HepG2 (cell line): ENCODE results near the gene BANP. TPM values are rescaled to one million over a fixed set of nuclear protein-coding genes. Genes with fewer than 3 reads are reported as not detected.

Experiments
- XBP1 ChIP-seq: sonication (generic); formaldehyde crosslinking; IDR thresholded peaks from 2 replicates; pipeline ENCODE4 v1.5.0; 2020; ENCODE audit warnings: missing genetic modification reagents
- ZNF770 ChIP-seq: sonication (generic); formaldehyde crosslinking; IDR thresholded peaks from 2 replicates; pipeline ENCODE4 v1.5.0; 2020; ENCODE audit warnings: mild to moderate bottlenecking, missing genetic modification reagents
- polyA plus RNA-seq, 8 experiments: library from polyadenylated mRNA; depleted of rRNA in 3 of 8; stranded (reverse) in 7 of 8; unstranded in 1 of 8; fragments of >200 nt; fragmentation: Illumina TruSeq in 4 of 8; extraction: Trizol in 4 of 8; gene quantifications; 2 replicates each; pipeline versions ENCODE4 v1.2.1 to v1.2.3, GENCODE V29; 2011 to 2016; ENCODE audit warnings: low read depth in 4 of 8, missing spikeins in 1 of 8, mixed read lengths in 1 of 8; ENCODE audit not compliant: insufficient read depth in 1 of 8
- total RNA-seq, 5 experiments: library from RNA; depleted of rRNA; stranded (reverse); fragments of >200 nt; fragmentation: Illumina TruSeq; extraction: Trizol; gene quantifications; 2 replicates each; pipeline ENCODE4 v1.2.3, GENCODE V29; 2016; ENCODE audit warnings: low read depth in 1 of 5
- TF ChIP-seq, protein P1 (sequence below): sonication (generic); formaldehyde crosslinking; IDR thresholded peaks from 2 replicates; pipeline ENCODE4 v1.5.1; 2020; ENCODE audit warnings: mild to moderate bottlenecking, missing genetic modification reagents, borderline replicate concordance

Gene BANP
- total and polyA plus RNA-seq, 2 of the 13 experiments (the other 11 are each of a cell fraction or from before 2014, with no cell fraction given): 20.2 to 23.8 TPM

DNA sequence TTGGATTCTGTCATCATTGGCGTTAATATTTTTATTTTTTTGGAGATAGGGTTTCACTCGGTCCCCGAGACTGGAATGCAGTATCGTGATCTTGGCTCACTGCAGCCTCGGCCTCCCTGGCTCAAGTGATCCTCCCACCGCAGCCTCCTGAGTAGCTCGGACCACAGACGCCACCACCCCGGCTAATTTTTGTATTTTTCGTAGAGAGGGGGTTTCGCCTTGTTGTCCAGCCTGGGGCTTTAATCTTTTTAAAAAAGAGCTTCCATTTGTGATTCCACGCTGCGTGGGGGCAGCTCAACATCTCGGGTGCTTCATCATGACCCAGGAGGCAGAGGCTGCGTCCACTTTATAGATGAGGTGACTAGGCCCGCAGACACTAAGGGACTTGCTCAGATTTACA is 1.5 kb downstream of the BANP start (continued):
- TF ChIP-seq, protein P1, sequence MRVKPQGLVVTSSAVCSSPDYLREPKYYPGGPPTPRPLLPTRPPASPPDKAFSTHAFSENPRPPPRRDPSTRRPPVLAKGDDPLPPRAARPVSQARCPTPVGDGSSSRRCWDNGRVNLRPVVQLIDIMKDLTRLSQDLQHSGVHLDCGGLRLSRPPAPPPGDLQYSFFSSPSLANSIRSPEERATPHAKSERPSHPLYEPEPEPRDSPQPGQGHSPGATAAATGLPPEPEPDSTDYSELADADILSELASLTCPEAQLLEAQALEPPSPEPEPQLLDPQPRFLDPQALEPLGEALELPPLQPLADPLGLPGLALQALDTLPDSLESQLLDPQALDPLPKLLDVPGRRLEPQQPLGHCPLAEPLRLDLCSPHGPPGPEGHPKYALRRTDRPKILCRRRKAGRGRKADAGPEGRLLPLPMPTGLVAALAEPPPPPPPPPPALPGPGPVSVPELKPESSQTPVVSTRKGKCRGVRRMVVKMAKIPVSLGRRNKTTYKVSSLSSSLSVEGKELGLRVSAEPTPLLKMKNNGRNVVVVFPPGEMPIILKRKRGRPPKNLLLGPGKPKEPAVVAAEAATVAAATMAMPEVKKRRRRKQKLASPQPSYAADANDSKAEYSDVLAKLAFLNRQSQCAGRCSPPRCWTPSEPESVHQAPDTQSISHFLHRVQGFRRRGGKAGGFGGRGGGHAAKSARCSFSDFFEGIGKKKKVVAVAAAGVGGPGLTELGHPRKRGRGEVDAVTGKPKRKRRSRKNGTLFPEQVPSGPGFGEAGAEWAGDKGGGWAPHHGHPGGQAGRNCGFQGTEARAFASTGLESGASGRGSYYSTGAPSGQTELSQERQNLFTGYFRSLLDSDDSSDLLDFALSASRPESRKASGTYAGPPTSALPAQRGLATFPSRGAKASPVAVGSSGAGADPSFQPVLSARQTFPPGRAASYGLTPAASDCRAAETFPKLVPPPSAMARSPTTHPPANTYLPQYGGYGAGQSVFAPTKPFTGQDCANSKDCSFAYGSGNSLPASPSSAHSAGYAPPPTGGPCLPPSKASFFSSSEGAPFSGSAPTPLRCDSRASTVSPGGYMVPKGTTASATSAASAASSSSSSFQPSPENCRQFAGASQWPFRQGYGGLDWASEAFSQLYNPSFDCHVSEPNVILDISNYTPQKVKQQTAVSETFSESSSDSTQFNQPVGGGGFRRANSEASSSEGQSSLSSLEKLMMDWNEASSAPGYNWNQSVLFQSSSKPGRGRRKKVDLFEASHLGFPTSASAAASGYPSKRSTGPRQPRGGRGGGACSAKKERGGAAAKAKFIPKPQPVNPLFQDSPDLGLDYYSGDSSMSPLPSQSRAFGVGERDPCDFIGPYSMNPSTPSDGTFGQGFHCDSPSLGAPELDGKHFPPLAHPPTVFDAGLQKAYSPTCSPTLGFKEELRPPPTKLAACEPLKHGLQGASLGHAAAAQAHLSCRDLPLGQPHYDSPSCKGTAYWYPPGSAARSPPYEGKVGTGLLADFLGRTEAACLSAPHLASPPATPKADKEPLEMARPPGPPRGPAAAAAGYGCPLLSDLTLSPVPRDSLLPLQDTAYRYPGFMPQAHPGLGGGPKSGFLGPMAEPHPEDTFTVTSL (CRISPR knock-in tag): 0 out of 2 replicates have a peak, but pooled peaks have one; percentile 20
- TF ChIP-seq ZNF770 (peak; percentile 92), XBP1 (no peak)
